ENCODE results near the gene HPX.
"Not testable (repeated sequence)": the region's sequence is repeated elsewhere in the genome, so short reads cannot be mapped to it uniquely, and the experiment has no call there.

The HPX gene

DNA sequence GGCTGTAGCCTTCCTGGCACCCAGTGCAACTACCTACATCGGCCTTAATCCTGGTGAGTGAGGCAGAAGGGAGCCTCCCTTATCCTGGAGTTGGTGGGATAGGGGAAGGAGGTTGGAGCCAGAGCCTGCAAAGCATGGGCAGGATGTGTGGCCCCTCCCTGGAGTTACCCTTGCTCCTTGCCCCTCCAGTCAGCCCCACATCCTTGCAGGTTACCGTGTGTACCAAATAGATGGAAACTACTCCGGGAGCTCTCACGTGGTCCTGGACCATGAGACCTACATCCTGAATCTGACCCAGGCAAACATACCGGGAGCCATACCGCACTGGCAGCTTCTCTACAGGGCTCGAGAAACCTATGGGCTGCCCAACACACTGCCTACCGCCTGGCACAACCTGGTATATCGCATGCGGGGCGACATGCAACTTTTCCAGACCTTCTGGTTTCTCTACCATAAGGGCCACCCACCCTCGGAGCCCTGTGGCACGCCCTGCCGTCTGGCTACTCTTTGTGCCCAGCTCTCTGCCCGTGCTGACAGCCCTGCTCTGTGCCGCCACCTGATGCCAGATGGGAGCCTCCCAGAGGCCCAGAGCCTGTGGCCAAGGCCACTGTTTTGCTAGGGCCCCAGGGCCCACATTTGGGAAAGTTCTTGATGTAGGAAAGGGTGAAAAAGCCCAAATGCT, 46.7 kb downstream of the HPX start:
- in situ Hi-C loops (cut with HindIII; ENCODE audit: low sequenced_read_pairs), result no loop called here

DNA sequence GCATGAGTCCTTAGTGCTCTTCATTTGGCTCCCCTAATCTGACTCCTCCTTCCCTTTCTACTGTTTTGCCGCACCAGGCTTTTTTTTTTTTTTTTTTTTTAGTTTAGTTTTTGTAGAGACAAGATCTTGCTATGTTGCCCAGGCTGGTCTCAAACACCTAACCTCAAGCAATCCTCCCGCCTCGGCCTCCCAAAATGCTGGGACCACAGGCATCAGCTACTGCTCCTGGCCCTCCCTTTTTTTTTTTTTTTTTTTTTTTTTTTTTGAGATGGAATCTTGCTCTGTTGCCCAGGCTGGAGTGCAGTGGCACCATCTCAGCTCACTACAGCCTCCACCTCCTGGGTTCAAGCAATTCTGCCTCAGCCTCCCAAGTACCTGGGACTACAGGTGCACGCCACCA, 48.5 kb downstream of the HPX start:
- in situ Hi-C loops (cut with HindIII; ENCODE audit: low sequenced_read_pairs), result not testable (repeated sequence)

DNA sequence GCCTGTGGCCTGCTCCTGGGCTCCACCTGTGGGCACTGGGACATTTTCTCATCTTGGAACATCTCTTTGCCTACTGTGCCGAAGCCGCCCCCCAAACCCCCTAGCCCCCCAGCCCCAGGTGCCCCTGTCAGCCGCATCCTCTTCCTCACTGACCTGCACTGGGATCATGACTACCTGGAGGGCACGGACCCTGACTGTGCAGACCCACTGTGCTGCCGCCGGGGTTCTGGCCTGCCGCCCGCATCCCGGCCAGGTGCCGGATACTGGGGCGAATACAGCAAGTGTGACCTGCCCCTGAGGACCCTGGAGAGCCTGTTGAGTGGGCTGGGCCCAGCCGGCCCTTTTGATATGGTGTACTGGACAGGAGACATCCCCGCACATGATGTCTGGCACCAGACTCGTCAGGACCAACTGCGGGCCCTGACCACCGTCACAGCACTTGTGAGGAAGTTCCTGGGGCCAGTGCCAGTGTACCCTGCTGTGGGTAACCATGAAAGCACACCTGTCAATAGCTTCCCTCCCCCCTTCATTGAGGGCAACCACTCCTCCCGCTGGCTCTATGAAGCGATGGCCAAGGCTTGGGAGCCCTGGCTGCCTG, 49.2 kb downstream of the HPX start:
- in situ Hi-C loops (cut with HindIII; ENCODE audit: low sequenced_read_pairs), result no loop called here

DNA sequence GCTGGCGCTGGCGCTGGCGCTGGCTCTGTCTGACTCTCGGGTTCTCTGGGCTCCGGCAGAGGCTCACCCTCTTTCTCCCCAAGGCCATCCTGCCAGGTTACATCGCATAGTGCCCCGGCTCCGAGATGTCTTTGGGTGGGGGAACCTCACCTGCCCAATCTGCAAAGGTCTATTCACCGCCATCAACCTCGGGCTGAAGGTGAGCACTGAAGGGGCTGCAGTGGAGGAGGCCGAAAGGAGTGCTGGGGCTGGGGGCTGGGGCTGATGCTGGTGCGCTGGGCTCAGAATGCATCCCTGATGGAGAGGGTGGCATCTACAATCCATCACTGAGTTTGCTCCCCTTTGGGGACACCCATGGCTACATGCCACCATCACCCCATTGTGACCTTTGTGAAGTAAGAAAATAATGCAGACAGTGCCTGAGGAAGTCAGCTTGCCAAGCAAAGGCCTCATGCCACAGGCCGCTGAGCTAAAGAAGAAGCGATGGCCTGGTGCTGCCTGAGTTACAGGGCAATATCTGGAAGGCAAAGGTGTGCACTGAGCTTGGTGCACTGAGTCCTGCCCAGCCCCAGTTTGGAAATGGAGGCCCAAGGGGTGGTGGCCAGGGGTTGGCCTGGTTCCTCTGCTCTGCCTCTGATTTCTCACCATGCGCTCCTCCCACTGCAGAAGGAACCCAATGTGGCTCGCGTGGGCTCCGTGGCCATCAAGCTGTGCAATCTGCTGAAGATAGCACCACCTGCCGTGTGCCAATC, 49.9 kb downstream of the HPX start:
- in situ Hi-C loops (cut with HindIII; ENCODE audit: low sequenced_read_pairs), result no loop called here

DNA sequence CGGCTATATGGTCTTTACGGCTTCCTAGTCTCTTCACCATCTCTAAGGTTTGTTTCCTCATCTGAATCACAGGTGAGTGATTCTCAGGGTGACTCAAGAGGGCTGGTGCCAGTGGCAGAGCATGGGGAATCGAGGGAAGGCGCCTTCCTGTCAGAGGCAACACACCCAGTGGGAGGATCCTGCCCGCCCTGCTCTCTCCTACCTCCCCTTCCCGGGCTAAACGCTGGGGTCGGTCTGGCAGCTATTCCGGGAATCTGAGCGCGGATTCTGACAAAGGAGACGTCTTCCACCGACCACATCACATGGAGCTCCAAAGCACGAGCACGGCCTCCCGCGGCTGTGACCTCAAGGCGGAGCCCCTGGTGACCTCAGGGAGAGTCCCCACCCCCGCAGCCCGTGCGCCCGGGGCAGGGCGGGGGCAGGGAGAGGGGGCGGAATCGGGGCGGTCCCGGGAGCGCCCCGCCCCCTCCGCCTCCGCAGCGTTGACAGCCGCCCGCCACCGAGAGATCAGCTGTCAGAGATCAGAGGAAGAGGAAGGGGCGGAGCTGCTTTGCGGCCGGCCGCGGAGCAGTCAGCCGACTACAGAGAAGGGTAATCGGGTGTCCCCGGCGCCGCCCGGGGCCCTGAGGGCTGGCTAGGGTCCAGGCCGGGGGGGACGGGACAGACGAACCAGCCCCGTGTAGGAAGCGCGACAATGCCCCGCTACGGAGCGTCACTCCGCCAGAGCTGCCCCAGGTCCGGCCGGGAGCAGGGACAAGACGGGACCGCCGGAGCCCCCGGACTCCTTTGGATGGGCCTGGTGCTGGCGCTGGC, 50.7 kb downstream of the HPX start, which contains the start of gene SMPD1:
Gene SMPD1 (plus strand): TSS at position 570 of the 813 bp plus-strand sequence. CDS start 125 bp downstream, at position 695.
- in situ Hi-C loops (cut with HindIII; ENCODE audit: low sequenced_read_pairs), result loop anchor here (5.0 kb wide), 1 partner anchor 52 kb away; the partner anchor contains the start of gene HPX

DNA sequence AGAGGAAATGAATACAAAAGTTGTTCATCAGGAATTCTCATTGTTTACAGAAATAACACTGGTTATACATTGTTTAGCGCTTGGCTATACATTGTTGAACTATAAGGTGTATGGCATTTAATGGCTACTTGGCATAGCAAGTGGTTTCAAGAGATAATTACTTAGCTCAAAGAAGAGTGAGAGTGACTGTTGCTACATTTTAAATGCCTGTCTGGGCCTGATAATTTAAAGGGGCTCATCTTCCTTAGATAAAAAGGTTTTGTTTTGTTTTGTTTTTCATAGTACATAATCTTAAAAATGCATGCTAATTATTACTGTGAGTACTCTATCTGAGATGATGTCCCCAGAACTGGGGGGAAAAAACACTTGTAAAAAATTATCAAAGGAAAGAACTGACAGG, 52.0 kb downstream of the HPX start:
- in situ Hi-C loops (cut with HindIII; ENCODE audit: low sequenced_read_pairs), result loop anchor here (5.0 kb wide), 1 partner anchor 54 kb away; the partner anchor contains the start of gene HPX

DNA sequence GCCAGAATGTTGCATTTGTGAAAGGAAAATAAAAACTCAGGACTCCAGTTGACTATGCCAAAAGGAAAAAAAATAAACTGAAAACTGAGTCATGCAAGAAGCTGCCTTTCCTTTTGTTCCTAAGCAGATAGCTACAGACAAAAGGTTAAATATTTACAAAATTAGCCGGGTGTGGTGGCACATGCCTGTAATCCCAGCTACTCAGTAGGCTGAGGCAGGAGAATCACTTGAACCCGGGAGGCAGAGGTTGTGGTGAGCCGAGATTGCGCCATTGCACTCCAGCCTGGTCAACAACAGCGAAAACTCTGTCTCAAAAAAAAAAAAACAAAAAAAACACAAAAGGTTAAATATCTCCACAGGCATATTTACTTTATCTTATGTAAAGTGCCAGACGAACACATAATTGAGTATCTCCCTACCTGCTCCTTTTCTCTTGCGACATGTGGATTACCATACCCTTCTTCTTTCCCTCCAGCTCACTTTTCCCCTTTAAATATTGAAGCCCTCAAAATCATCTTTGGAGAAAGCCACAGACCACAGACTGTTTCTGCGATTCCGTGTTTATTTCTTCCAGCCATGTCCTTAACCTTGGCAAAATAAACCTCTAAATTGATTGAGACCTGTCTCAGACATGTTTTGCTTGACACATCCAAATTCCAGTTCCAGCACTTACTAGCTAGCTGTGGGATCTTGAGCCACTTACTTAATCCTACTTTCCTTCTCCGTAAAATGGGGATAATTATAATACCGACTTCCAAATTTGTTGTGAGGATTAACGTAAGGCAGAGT, 52.8 kb downstream of the HPX start:
- in situ Hi-C loops (cut with HindIII; ENCODE audit: low sequenced_read_pairs), result loop anchor here (5.0 kb wide), 1 partner anchor 54 kb away; the partner anchor contains the start of gene HPX

DNA sequence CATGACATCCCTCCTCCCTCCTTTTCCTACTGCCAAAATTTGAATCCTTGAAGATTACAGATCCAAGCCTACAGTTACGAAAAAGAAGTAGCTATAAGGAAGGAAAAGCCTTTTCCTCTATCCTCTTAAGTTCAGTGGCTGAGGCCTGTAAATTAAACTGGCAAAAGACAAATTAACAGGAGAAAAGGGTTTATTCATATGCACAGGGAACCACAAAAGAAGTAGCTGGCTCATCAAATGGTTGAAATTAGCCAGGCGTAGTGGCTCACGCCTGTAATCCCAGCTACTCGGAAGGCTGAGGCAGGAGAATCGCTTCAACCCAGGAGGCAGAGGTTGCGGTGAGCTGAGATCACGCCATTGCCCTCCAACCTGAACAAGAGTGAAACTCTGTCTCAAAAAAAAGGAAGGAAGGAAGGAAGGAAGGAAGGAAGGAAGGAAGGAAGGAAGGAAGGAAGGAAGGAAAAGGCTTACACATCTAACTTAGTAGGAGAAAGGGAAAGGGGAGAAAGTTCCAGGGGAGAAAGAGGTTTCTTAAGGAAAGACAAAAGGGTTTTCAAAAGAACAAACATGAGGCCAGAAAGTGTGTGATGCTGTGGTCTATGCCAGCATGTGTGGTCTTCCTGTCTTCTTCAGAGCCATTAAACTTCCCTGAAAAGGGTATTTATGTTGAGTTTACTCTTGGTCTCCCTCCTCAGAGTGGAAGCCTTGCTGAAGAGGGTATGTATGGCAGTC, 55.6 kb downstream of the HPX start:
- in situ Hi-C loops (cut with HindIII; ENCODE audit: low sequenced_read_pairs), result loop anchor here (5.0 kb wide), 1 partner anchor 57 kb away; the partner anchor contains the start of gene HPX

All from endothelial cell of hepatic sinusoid (primary cell).